ENCODE measurements around the gene OTOG. TPM values are rescaled to one million over a fixed set of nuclear protein-coding genes. Genes with fewer than 3 reads are reported as not detected.

Gene OTOG
- total and polyA plus RNA-seq, 12 donors: not detected

DNA sequence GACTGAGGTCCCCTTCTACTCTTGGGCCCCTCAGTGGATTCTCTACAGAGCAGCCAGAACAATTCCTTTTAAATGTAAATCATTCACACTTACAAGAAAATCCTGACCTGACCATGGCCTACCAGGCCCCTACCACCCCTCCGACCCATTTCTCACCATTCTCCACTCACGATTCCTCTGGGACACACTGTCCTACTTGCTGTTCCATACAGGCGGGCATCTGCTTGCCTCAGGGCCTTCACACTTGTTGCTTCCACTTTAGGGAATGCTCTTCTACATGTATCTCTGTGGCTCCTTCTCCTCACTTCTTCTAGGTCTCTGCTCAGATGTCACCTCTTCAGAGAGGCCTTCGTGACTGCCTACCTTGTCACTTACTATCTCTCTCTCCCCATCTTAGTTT, 6.3 kb upstream of the OTOG start:
- peaks cover 9% of the 10 kb centered on the region for H3K27me3 ChIP-seq
- no peak overlapping the region for H3K27ac ChIP-seq
- 87 to 91% (median 89%) methylated on average over 4 of the region's 4 CpGs for WGBS, 4 donors
- DNase-seq: no peak
- H3K4me1 ChIP-seq (replicated peaks in 1 of 2): no peaks in the 10 kb centered on the region
- no peaks in the 10 kb centered on the region for H3K9me3 ChIP-seq (replicated peaks in 1 of 3)
- TF ChIP-seq CTCF (IDR thresholded peaks at IDR 0.05): no peak
- no peak for TF ChIP-seq POLR2A (IDR thresholded peaks at IDR 0.05)
- no peak overlapping the region for H3K4me3 ChIP-seq
- no peaks in the 10 kb centered on the region for H3K36me3 ChIP-seq (replicated peaks in 1 of 2)
- intact Hi-C loops (cut with DNase I): no loop called here

- Histone ChIP-seq H3K9me3 (replicated peaks in 1 of 3) (no peaks in the 10 kb centered on the region), H3K27me3 (peaks cover 9% of the 10 kb centered on the region), H3K4me3 (no peak overlapping the region), H3K27ac (no peak overlapping the region), H3K36me3 (replicated peaks in 1 of 2) (no peaks in the 10 kb centered on the region), H3K4me1 (replicated peaks in 1 of 2) (no peaks in the 10 kb centered on the region)
- intact Hi-C loops (cut with DNase I): no loop called here
- no peak for TF ChIP-seq POLR2A (IDR thresholded peaks at IDR 0.05)
- TF ChIP-seq CTCF (IDR thresholded peaks at IDR 0.05): no peak
- no peak for DNase-seq
- WGBS, 4 donors: 77 to 91% (median 79%) methylated on average over 3 to 4 of the region's 4 CpGs
These were observed 5.7 kb upstream of the OTOG start for GRCh38 chr11:17541330-17541885.

DNA sequence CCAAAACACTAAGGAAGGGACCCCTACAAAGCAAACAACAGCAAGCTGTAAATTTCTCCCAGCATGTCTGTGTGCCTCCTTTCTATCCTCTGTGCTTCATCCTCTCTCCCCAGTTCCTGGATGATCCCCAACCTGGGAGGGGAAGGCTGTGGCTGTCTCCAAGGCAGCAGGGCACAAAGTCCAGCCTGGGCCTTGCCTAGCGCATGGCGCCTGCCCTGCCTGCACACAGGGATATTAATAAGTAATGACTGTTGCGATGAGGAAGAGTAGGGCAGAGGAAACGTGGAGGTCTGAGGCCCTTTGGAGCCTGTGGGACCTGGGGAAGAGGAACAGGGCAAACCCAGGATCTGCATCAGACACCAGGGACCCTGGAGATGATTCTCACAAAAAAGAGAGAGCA, 4.8 kb upstream of the OTOG start:
- no peak overlapping the region for H3K27ac ChIP-seq

DNA sequence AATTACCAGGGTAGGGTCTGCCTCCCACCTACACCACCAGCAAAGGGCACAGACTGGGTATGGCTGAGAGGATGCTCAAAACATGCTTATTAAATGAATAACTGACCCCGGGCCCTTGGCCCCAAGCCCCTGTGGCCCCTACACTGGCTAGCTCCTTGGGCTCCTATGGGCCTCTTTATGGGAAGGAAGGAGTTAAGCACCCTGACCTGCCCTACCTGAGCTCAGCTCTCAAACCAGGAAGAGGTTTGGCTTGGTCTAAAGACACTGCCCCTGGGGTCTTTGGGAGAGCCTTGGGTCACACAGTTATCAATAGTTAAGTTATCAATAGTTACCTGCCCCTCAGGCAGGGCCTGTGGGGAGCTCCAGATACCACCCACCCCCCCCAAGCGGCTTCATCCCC, 4.0 kb upstream of the OTOG start:
- WGBS, 4 donors: 90 to 100% (median 92%) methylated on average over 1 to 2 of the region's 2 CpGs; no CpG with 5 or more reads in 1 of the 4 donors
- intact Hi-C loops (cut with DNase I): no loop called here
- Histone ChIP-seq H3K27me3 (peaks cover 24% of the 10 kb centered on the region), H3K36me3 (replicated peaks in 1 of 2) (no peaks in the 10 kb centered on the region), H3K27ac (no peak overlapping the region), H3K4me1 (replicated peaks in 1 of 2) (no peaks in the 10 kb centered on the region), H3K9me3 (replicated peaks in 1 of 3) (no peaks in the 10 kb centered on the region), H3K4me3 (no peak overlapping the region)
- no peak for DNase-seq
- TF ChIP-seq POLR2A (IDR thresholded peaks at IDR 0.05) (no peak), CTCF (IDR thresholded peaks at IDR 0.05) (no peak)

More for the DNA sequence above, 4.8 kb upstream of the OTOG start:
- TF ChIP-seq POLR2A (IDR thresholded peaks at IDR 0.05) (no peak), CTCF (IDR thresholded peaks at IDR 0.05) (no peak)
- DNase-seq: no peak
- Histone ChIP-seq H3K36me3 (replicated peaks in 1 of 2) (no peaks in the 10 kb centered on the region), H3K4me1 (replicated peaks in 1 of 2) (no peaks in the 10 kb centered on the region), H3K4me3 (no peak overlapping the region), H3K27me3 (peaks cover 17% of the 10 kb centered on the region), H3K9me3 (replicated peaks in 1 of 3) (no peaks in the 10 kb centered on the region)
- intact Hi-C loops (cut with DNase I): no loop called here
- 79 to 95% (median 91%) methylated on average over 3 to 4 of the region's 4 CpGs for WGBS, 4 donors
